ENCODE measurements around the gene GLS.

Gene GLS

GRCh38 chr2:191012845-191013681, 132.4 kb downstream of the GLS start:
- peak overlapping the region; percentile 59 for H3K4me3 ChIP-seq (ENCODE audit: low read depth, low read length)
- TF ChIP-seq CTCF (IDR thresholded peaks at IDR 0.05; ENCODE audit: borderline replicate concordance, insufficient read depth, low read depth, low read length), result no peak

GRCh38 chr2:191013682-191013931, 133.0 kb downstream of the GLS start:
- no peak for TF ChIP-seq CTCF (IDR thresholded peaks at IDR 0.05; ENCODE audit: borderline replicate concordance, insufficient read depth, low read depth, low read length)
- H3K4me3 ChIP-seq (ENCODE audit: low read depth, low read length), result peak overlapping the region; percentile 59

GRCh38 chr2:191013932-191014652, 133.5 kb downstream of the GLS start, which contains the start of gene STAT1:
Gene STAT1, minus strand, starts transcription at chr2:191014171. Its CDS starts 4,168 bp downstream, at chr2:191010003.
- peak within 1 kb of the TSS; percentile 59 for H3K4me3 ChIP-seq (ENCODE audit: low read depth, low read length)
- no peak for TF ChIP-seq CTCF (IDR thresholded peaks at IDR 0.05; ENCODE audit: borderline replicate concordance, insufficient read depth, low read depth, low read length)

- H3K4me3 ChIP-seq (ENCODE audit: low read depth, low read length), result peak overlapping the region; percentile 22
- TF ChIP-seq CTCF (IDR thresholded peaks at IDR 0.05; ENCODE audit: borderline replicate concordance, insufficient read depth, low read depth, low read length), result no peak
These were observed 134.0 kb downstream of the GLS start for GRCh38 chr2:191014653-191015020.
